WTC11 (cell line): ENCODE results near the gene ZNF232. TPM values are rescaled to one million over a fixed set of nuclear protein-coding genes. Genes with fewer than 3 reads are reported as not detected.

Experiments
- ARID4B ChIP-seq: sonication (generic); formaldehyde crosslinking; IDR thresholded peaks from 2 replicates; pipeline ENCODE4 v1.8.0; 2023; ENCODE audit warnings: missing genetic modification reagents, mild to moderate bottlenecking, borderline replicate concordance
- CREM ChIP-seq: sonication (generic); formaldehyde crosslinking; IDR thresholded peaks from 2 replicates; pipeline ENCODE4 v1.8.1; 2022; ENCODE audit warnings: mild to moderate bottlenecking, missing genetic modification reagents, moderate library complexity
- FOXJ3 ChIP-seq: sonication (generic); formaldehyde crosslinking; IDR thresholded peaks from 2 replicates; pipeline ENCODE4 v1.9.0; 2021; ENCODE audit warnings: missing genetic modification reagents, mild to moderate bottlenecking, borderline replicate concordance
- FOXP1 ChIP-seq: sonication (generic); formaldehyde crosslinking; IDR thresholded peaks from 2 replicates; pipeline ENCODE4 v1.8.0; 2022; ENCODE audit warnings: missing genetic modification reagents, mild to moderate bottlenecking, moderate library complexity, borderline replicate concordance
- GRHL2 ChIP-seq: fragments of 250-450 bp; sonication (Bioruptor Pico); IDR thresholded peaks from 2 replicates; pipeline ENCODE4 v1.8.0; 2022; ENCODE audit warnings: mild to moderate bottlenecking, moderate library complexity; ENCODE audit not compliant: insufficient replicate concordance, severe bottlenecking
- JUN ChIP-seq: sonication (generic); formaldehyde crosslinking; IDR thresholded peaks from 2 replicates; pipeline ENCODE4 v1.8.0; 2023; ENCODE audit warnings: mild to moderate bottlenecking, missing genetic modification reagents
- NFYB ChIP-seq: sonication (generic); formaldehyde crosslinking; conservative IDR thresholded peaks from 2 replicates; pipeline ENCODE4 v1.8.0; 2022; ENCODE audit warnings: low read depth, missing genetic modification reagents
- NR1H2 ChIP-seq: sonication (generic); formaldehyde crosslinking; IDR thresholded peaks from 2 replicates; pipeline ENCODE4 v1.9.0; 2021; ENCODE audit warnings: mild to moderate bottlenecking, moderate library complexity, missing genetic modification reagents
- NR2C2 ChIP-seq: sonication (generic); formaldehyde crosslinking; IDR thresholded peaks from 2 replicates; pipeline ENCODE4 v1.8.0; 2022; ENCODE audit warnings: mild to moderate bottlenecking, missing genetic modification reagents
- RORB ChIP-seq: fragments of 250-450 bp; sonication (Bioruptor Pico); IDR thresholded peaks from 2 replicates; pipeline ENCODE4 v1.9.0; 2021; ENCODE audit warnings: mild to moderate bottlenecking
- SP1 ChIP-seq: sonication (generic); formaldehyde crosslinking; conservative IDR thresholded peaks from 2 replicates; pipeline ENCODE4 v1.8.1; 2022; ENCODE audit warnings: missing genetic modification reagents
- TEAD1 ChIP-seq: sonication (generic); formaldehyde crosslinking; IDR thresholded peaks from 2 replicates; pipeline ENCODE4 v1.8.0; 2022; ENCODE audit warnings: mild to moderate bottlenecking, missing genetic modification reagents
- TP53 ChIP-seq: sonication (generic); formaldehyde crosslinking; IDR thresholded peaks from 2 replicates; pipeline ENCODE4 v1.8.1; 2023; ENCODE audit warnings: mild to moderate bottlenecking, missing genetic modification reagents
- USF2 ChIP-seq: sonication (generic); formaldehyde crosslinking; IDR thresholded peaks from 2 replicates; pipeline ENCODE4 v1.8.1; 2023; ENCODE audit warnings: mild to moderate bottlenecking, missing genetic modification reagents, moderate library complexity
- ZNF121 ChIP-seq: sonication (generic); formaldehyde crosslinking; IDR thresholded peaks from 2 replicates; pipeline ENCODE4 v1.8.0; 2023; ENCODE audit warnings: missing genetic modification reagents
- ZNF219 ChIP-seq: sonication (generic); formaldehyde crosslinking; IDR thresholded peaks from 2 replicates; pipeline ENCODE4 v1.8.0; 2023; ENCODE audit warnings: missing genetic modification reagents, mild to moderate bottlenecking, borderline replicate concordance
- ZNF423 ChIP-seq: fragments of 250-450 bp; sonication (Bioruptor Pico); IDR thresholded peaks from 2 replicates; pipeline ENCODE4 v2.1.2; 2022; ENCODE audit warnings: mild to moderate bottlenecking, moderate library complexity
- ZNF671 ChIP-seq: fragments of 250-450 bp; sonication (Bioruptor Pico); IDR thresholded peaks from 2 replicates; pipeline ENCODE4 v1.8.0; 2021; ENCODE audit warnings: mild to moderate bottlenecking
- total RNA-seq: library from RNA; stranded (reverse); gene quantifications from 3 replicates; pipeline ENCODE4 v1.2.3, GENCODE V29; 2021
- TF ChIP-seq, protein P1 (sequence below): sonication (generic); formaldehyde crosslinking; IDR thresholded peaks from 2 replicates; pipeline ENCODE4 v1.8.0; 2022; ENCODE audit warnings: mild to moderate bottlenecking, missing genetic modification reagents
- TF ChIP-seq, protein P2 (sequence below): fragments of 250-450 bp; sonication (Bioruptor Pico); conservative IDR thresholded peaks from 2 replicates; pipeline ENCODE4 v1.9.0; 2021; ENCODE audit warnings: mild to moderate bottlenecking
- TF ChIP-seq, protein P3 (sequence below): fragments of 200-600 bp; IDR thresholded peaks from 2 replicates; pipeline ENCODE4 v1.8.0; 2022; ENCODE audit warnings: antibody characterized with exemption
- TF ChIP-seq, protein P4 (sequence below): sonication (generic); formaldehyde crosslinking; IDR thresholded peaks from 2 replicates; pipeline ENCODE4 v1.8.0; 2022; ENCODE audit warnings: mild to moderate bottlenecking, missing genetic modification reagents
- TF ChIP-seq, protein P5 (sequence below): sonication (generic); formaldehyde crosslinking; IDR thresholded peaks from 2 replicates; pipeline ENCODE4 v1.8.0; 2022; ENCODE audit warnings: missing genetic modification reagents

ZNF232 gene
- total RNA-seq, 1 experiment from 2014 or later, result 21.7 TPM

- TF ChIP-seq USF2 (CRISPR knock-in tag), result 0 out of 2 replicates have a peak, but pooled peaks have one; percentile 5
- TF ChIP-seq ARID4B (CRISPR knock-in tag), result no peak
- no peak for TF ChIP-seq CREM
- no peak for TF ChIP-seq NR1H2
- no peak for TF ChIP-seq FOXJ3
- no peak for TF ChIP-seq GRHL2 (CRISPR knock-in tag)
- no peak for TF ChIP-seq ZNF671 (CRISPR knock-in tag)
- TF ChIP-seq, protein P1, sequence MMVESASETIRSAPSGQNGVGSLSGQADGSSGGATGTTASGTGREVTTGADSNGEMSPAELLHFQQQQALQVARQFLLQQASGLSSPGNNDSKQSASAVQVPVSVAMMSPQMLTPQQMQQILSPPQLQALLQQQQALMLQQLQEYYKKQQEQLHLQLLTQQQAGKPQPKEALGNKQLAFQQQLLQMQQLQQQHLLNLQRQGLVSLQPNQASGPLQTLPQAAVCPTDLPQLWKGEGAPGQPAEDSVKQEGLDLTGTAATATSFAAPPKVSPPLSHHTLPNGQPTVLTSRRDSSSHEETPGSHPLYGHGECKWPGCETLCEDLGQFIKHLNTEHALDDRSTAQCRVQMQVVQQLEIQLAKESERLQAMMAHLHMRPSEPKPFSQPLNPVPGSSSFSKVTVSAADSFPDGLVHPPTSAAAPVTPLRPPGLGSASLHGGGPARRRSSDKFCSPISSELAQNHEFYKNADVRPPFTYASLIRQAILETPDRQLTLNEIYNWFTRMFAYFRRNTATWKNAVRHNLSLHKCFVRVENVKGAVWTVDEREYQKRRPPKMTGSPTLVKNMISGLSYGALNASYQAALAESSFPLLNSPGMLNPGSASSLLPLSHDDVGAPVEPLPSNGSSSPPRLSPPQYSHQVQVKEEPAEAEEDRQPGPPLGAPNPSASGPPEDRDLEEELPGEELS (CRISPR knock-in tag), result no peak
- TF ChIP-seq JUN (CRISPR knock-in tag), result 0 out of 2 replicates have a peak, but pooled peaks have one; percentile 25
- peak; percentile 10; the same call in 1 of the 2 replicates for TF ChIP-seq ZNF423 (CRISPR knock-in tag)
- no peak for TF ChIP-seq ZNF219 (CRISPR knock-in tag)
- TF ChIP-seq, protein P2, sequence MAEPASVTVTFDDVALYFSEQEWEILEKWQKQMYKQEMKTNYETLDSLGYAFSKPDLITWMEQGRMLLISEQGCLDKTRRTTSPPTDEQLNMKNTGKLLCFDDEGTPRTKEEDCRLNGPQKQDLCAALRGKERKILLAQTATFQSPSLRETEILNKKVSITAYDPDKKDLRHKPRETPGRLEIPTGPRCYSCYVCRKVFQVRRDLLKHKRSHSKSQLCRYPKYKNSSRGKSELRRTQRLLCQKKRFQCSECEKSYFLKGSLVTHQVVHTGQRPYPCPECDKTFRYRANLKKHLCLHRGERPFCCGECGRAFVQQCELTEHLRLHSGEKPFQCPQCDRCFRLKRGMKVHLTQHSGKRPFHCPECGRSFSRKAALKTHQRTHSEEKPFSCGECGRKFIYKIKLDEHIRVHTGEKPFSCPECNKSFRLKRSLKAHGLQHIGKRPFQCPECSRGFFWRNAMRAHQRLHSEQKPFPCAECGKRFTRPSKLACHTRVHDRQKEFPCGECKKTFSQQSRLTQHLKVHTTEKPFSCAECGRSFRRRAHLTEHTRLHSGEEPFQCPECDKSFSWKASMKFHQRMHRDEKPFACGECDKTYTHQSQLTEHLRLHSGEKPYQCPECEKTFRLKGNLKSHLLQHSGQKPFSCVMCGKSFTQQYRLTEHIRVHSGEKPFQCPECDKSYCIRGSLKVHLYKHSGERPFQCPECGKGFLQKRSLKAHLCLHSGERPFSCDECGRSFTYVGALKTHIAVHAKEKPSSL (CRISPR knock-in tag), result no peak
- TF ChIP-seq ZNF121 (CRISPR knock-in tag), result no peak
- TF ChIP-seq, protein P3, sequence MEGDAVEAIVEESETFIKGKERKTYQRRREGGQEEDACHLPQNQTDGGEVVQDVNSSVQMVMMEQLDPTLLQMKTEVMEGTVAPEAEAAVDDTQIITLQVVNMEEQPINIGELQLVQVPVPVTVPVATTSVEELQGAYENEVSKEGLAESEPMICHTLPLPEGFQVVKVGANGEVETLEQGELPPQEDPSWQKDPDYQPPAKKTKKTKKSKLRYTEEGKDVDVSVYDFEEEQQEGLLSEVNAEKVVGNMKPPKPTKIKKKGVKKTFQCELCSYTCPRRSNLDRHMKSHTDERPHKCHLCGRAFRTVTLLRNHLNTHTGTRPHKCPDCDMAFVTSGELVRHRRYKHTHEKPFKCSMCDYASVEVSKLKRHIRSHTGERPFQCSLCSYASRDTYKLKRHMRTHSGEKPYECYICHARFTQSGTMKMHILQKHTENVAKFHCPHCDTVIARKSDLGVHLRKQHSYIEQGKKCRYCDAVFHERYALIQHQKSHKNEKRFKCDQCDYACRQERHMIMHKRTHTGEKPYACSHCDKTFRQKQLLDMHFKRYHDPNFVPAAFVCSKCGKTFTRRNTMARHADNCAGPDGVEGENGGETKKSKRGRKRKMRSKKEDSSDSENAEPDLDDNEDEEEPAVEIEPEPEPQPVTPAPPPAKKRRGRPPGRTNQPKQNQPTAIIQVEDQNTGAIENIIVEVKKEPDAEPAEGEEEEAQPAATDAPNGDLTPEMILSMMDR, result no peak
- TF ChIP-seq SP1 (CRISPR knock-in tag), result 0 out of 2 replicates have a peak, but pooled peaks have one; percentile 10
- no peak; the same call in 1 of the 2 replicates for TF ChIP-seq TP53 (CRISPR knock-in tag)
- no peak for TF ChIP-seq NFYB (CRISPR knock-in tag)
- TF ChIP-seq RORB (CRISPR knock-in tag), result no peak
- no peak for TF ChIP-seq FOXP1 (CRISPR knock-in tag)
- TF ChIP-seq, protein P4, sequence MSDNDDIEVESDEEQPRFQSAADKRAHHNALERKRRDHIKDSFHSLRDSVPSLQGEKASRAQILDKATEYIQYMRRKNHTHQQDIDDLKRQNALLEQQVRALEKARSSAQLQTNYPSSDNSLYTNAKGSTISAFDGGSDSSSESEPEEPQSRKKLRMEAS (CRISPR knock-in tag), result peak; percentile 59; the same call in 1 of the 2 replicates
- TF ChIP-seq NR2C2 (CRISPR knock-in tag), result no peak
- TF ChIP-seq, protein P5, sequence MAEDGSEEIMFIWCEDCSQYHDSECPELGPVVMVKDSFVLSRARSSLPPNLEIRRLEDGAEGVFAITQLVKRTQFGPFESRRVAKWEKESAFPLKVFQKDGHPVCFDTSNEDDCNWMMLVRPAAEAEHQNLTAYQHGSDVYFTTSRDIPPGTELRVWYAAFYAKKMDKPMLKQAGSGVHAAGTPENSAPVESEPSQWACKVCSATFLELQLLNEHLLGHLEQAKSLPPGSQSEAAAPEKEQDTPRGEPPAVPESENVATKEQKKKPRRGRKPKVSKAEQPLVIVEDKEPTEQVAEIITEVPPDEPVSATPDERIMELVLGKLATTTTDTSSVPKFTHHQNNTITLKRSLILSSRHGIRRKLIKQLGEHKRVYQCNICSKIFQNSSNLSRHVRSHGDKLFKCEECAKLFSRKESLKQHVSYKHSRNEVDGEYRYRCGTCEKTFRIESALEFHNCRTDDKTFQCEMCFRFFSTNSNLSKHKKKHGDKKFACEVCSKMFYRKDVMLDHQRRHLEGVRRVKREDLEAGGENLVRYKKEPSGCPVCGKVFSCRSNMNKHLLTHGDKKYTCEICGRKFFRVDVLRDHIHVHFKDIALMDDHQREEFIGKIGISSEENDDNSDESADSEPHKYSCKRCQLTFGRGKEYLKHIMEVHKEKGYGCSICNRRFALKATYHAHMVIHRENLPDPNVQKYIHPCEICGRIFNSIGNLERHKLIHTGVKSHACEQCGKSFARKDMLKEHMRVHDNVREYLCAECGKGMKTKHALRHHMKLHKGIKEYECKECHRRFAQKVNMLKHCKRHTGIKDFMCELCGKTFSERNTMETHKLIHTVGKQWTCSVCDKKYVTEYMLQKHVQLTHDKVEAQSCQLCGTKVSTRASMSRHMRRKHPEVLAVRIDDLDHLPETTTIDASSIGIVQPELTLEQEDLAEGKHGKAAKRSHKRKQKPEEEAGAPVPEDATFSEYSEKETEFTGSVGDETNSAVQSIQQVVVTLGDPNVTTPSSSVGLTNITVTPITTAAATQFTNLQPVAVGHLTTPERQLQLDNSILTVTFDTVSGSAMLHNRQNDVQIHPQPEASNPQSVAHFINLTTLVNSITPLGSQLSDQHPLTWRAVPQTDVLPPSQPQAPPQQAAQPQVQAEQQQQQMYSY (CRISPR knock-in tag), result no peak
- no peak for TF ChIP-seq TEAD1
These were observed 11.1 kb upstream of the ZNF232 start (continued) for GRCh38 chr17:5122586-5123342.
